T follicular helper cell (primary cell): ENCODE data around the gene ITPA.

ENCODE experiments used
- DNase-seq: peaks from one replicate; pipeline ENCODE4 v3.0.0-alpha.2; 2020; ENCODE audit warnings: low read depth

ITPA gene

GRCh38 chr20:3227936-3228749, 18.8 kb downstream of the ITPA start:
- no peak for DNase-seq

- DNase-seq, result no peak
Measured at GRCh38 chr20:3228750-3229032, 19.4 kb downstream of the ITPA start.

- DNase-seq, result no peak
Measured at GRCh38 chr20:3229158-3229557, 19.9 kb downstream of the ITPA start.

GRCh38 chr20:3229798-3230197, 20.5 kb downstream of the ITPA start:
- no peak for DNase-seq

GRCh38 chr20:3231116-3231515, 21.8 kb downstream of the ITPA start:
- no peak for DNase-seq

GRCh38 chr20:3231889-3232588, 22.7 kb downstream of the ITPA start:
- no peak for DNase-seq

- no peak for DNase-seq
Measured at GRCh38 chr20:3233131-3233990, 24.1 kb downstream of the ITPA start.

- DNase-seq, result no peak
Measured at GRCh38 chr20:3233991-3234498, 24.7 kb downstream of the ITPA start.

GRCh38 chr20:3235666-3236324, 26.5 kb downstream of the ITPA start:
- no peak for DNase-seq

GRCh38 chr20:3237011-3237957, 28.0 kb downstream of the ITPA start:
- no peak for DNase-seq

GRCh38 chr20:3237958-3238615, 28.8 kb downstream of the ITPA start:
- DNase-seq, result no peak

GRCh38 chr20:3238616-3239025, 29.3 kb downstream of the ITPA start:
- no peak for DNase-seq

GRCh38 chr20:3239026-3239866, 29.9 kb downstream of the ITPA start, which contains the start of gene SLC4A11:
Gene SLC4A11, minus strand, starts transcription at chr20:3239190. Its CDS starts 53 bp downstream, at chr20:3239137.
- no peak for DNase-seq

GRCh38 chr20:3239867-3240775, 30.8 kb downstream of the ITPA start:
- no peak for DNase-seq

- no peak for DNase-seq
Measured at GRCh38 chr20:3240776-3241363, 31.6 kb downstream of the ITPA start.

GRCh38 chr20:3242172-3242692, 32.9 kb downstream of the ITPA start:
- DNase-seq, result no peak

- DNase-seq, result no peak
Measured at GRCh38 chr20:3243718-3244358, 34.5 kb downstream of the ITPA start.
